NCI-H2196 treated with DMSO at 0.1 percent for 48 hours (cell line): ENCODE results near the gene CPZ.
"Not testable (repeated sequence)": the region's sequence is repeated elsewhere in the genome, so short reads cannot be mapped to it uniquely, and the experiment has no call there.

Experiments used
- DNase-seq: peaks from one replicate; lab custom pipeline; 2025; ENCODE audit not compliant: unreplicated experiment; lab: John Stamatoyannopoulos, UW

CPZ gene

DNA sequence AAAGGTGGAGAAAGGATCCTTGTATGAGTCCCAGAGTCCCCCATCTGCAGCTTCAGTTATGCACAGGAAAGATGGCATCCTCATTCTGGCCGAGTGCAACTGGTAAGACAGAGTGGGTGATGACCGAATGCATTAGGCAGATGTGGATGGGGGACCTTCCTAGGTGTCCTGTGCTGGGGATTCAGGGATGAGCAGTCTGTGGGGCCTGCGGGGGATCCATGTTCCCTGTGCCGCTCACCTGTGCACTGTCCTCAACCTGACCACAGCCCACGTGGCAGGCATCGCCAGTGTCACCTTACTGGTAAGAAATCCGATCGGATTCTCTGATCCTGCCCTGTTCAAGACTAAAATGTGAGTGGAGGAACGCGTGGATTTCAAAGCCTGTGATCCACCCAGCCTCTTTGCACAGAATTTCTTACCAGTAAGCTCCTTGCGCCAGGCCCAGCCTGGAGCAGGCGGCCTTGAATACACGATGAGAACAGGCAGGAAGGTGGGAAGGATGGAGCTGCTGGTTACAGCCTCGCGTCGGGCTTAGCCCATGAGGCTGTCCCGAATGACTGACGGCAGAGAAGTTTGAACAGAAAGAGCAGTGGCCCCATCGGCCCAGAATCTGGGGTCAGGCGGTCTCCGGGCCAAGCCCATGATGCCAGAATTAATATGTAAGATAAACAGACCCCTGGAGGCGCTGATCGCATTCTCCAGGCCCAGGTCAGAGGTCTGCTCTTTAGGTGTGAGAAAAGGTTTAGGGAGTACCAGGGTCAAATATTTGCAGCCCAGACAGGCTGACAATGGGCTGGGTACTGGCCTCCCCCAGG, 56.5 kb downstream of the CPZ start:
- no peak for DNase-seq

DNA sequence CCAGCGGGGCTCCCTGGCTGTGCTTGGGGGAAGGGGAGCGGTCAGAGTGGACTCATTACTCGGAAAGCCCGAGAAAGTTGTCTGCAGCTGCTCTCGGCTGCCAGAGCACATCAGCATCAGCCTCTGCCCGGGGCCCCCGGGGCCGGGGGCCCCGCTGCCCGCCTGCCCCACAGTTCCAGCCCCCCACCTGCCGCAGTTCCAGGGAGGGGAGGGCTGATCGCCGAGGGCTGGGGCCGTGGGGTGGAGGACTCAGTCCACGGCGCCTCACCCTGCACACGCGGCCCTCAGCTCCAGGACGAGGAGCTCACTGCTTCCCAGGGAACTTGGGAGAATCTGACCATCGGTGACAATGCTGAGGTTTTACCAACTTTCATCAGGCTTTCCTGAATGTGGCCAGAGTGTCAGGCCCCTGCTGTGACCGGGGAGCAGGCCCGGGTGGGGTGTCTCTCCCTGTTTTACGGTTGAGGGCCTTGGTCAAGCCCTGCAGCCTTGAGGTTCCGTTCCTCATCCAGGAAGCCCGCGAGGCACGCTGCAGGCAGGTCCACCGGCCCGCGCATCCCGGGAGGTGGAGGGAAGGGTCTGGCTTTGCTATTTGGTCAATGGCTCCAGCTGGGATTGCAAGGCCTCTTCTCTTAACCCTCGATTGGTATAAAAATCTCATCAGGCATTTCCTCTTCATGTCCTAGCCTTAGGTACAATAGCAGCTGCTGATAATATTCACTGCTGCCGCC, 57.2 kb downstream of the CPZ start:
- DNase-seq: no peak

DNA sequence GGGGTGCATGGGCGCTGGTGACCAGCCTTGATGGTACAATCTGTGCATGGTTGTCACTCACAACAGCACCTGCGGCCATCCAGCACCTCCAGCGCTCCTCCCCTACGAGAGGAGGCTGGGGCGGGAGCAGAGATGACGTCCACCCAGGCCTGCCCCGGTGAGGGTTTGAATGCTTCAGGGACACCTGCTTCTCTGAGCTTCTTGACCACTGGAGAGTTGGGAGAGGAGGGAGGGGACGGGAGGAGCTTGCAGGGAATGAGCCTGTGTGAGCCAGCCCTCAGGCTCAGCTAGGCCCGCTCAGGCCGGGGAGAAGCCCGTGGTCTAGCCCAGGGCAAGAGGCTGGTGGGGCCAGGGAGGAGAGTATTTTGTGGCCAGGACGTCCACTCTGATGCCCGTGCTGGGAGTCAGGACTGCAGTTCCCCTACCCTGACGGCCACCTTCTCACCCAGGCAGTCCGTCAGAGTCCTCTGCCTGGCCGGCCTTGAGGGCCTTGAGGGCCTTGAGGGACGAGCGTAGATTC, 59.2 kb downstream of the CPZ start:
- DNase-seq: no peak

DNA sequence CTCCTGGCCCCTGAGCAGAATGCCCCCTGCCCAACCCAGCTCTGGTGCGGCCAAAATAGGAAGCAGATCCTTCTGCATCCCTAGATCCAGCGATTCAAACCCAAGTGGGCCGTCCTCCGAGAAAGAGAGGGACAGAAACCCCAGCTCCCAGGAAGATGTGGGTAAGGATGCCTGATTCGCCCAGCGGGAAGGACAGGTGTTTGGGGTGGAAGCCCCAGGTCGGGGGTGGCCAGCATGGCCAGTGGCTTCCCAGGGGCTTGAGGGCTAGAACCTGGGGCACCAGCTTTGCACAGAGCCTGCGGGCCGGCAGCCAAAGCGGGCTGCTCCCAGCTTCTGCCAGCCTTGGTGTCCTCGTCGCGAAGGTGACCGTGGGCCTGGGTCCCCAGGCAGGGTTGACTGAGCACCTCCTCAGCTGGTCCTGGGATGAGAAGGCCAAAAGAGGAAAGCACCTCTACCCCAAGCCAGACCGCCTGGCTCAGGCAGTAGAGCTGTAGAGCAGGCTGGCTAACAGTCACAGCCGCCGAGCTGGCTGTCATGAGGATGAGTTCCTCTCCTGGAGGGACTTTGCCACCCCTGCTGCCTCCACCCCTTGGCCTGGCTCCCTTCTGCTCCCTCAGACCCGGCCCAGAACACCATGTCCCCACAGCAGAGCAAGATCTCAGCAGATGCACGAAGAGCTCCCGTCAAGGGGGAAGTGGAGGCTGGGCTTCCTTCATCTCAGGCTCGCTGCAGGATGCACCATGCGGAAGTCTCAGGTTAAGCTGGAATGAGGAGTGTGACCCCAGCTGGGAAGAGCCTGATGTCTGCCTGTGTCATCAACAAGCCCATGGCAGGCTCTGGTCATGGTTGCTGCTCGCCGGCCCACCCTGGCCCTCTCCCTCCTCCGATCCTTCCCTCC, 59.9 kb downstream of the CPZ start:
- DNase-seq: no peak

DNA sequence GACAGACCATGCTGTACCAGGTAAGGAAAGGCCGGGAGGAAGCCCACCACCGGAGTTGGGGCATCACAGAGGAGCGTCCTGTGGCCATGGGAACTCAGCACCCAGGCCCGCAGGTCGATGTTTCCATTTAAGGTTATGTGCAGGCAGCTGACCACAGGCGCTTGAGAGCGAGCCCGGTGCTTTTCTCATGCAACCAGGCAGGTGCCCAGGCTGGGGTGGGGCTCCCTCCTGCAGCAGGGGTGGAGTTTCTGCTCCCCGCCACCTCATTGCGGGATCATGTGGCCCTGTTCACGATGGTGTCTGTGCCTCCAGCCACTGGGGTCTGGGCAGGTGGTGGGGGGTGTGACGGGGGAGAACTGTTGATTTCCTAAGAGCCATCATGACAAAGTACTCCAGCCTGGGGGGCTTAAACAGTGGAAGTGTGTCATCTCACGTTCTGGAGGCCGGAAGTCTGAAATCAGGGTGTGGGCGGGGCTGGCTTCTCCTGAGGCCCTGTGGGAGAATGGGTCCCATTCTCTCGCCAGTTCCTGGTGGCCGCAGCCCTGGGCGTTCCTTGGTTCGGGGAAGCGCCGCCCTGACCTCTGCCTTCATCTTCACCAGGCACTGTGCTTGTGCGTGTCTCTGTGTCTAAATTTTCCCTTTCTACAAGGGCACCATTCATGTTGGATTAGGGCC, 60.9 kb downstream of the CPZ start:
- DNase-seq: no peak

DNA sequence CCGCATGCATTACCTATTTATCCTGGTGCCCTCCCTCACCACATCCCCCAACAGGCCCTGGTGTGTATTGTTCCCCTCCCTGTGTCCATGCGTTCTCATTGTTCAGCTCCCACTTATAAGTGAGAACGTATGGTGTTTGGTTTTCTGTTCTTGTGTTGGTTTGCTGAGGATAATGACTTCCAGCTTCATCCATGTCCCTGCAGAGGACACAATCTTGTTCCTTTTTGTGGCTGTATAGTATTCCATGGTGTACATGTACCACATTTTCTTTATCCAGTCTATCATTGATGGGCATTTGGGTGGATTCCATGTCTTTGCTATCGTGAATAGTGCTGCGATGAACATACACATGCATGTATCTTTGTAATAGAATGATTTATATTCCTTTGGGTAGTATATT, 61.6 kb downstream of the CPZ start:
- DNase-seq: not testable (repeated sequence)

DNA sequence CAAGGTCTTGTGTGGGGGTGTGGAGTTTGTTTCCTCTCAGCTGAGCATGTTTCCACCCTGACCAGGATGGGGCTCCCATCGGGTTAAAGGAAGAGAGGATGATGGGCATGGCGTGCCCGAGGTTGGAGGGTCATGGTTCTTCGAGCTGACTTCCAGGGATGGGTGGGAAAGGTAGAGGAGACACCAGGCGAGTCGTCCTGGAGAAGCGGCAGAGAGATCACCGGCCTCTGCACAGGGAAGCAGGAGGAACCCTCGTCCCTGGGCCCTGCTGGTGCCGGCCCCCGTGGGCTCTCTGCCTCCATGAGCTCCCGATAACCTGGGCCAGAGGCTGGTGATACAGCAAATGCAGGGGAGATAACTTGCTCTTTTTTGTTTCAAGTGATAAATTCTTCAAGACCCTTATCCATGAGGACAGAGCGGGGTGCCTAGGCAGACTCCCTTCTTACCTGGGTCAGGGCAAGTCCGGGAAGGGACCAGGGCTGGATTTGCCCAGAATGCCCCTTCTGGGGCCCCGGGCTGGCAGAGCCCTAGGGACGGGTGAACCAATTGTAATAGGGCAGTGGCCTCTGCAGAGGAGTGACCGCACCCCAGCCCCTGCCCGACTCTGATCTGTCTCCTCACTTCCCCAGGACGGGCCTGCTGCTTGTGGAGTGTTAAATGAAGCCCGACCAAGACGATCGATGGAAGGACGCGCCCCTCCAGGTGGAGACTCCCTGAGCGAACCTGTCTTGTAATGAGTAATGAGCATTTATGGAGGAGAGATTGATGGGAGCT, 63.0 kb downstream of the CPZ start:
- DNase-seq: no peak

DNA sequence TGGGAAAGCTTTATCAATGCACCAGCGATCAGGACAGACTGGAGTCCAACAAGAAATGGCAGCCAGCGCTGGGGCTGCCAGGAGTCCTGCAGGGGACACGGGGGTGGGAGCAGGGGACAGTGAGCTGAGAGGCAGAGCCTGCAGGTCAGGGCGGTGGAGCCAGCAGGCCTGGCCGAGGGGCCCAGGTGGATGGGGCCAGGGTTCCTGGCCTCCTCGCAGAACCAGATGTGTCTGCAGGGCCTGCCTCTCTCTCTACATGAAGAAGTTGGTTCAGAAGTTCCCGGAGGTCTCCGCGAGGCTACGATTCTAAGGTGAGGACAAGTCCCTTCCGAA, 63.6 kb downstream of the CPZ start:
- DNase-seq: no peak

DNA sequence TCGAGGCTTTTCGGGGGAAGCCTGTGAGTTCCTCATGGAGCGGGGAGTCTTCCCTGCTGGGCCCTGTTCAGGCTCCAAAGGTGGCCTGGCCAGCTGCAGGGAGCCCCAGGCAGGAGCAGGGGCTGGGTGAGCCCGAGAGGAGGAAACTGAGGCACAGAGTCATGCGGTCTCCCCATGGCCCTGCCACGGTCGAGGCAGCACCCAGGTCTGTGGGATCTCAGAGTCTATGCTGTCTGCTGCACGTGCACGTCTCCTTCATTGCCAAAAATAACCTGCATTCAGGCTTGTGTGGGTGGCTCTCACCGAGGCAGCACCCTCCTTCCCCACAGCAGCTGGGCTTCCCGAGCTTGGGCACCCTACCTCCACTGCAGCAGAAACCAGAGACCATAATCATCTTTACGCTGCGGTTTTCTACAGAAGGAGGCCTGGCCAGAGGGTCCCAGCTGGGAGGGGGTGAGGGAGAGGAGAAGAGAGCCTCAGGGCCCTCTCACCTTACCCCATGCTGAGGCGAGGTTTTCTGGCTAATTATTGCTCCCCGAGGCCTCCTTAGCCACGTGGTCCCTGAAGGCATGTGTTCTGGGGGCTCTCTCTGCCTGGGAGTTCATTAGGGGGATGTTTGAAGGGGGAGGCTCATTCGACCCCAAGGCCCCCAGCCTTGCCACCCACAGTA, 64.3 kb downstream of the CPZ start:
- DNase-seq: no peak

DNA sequence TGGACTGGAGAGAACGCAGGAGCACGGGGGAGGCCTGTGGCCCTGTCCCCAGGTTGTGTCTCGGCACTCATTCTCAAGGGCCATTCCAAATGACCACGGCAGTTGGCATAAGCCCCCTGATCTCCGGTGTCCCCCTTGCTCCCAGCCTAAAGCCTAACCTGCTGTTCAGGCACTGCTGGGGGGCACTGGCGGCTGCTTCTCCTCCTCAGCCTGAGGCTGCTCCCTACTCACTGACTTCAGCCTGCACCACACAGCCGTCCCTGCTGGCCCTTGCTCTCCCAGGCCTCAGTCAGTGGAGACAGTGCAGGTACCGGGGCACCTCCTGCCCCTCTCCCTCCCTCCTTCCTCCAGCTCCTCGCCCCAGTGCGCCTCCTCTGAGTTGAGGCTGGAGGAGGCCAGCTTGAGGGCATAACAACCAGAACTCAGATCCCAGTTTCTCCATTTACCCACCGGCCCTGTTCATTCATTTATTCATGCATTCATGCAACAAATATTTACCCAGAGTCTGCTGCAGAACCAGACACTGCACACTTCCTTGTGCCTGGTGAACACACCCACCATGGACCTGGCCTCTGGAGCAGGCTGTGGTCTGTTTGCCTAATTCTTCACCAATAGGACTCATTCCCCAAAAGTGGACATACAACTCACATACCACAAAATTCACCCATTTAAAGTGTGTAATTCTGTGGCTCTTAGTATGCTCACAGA, 65.0 kb downstream of the CPZ start:
- DNase-seq: no peak

DNA sequence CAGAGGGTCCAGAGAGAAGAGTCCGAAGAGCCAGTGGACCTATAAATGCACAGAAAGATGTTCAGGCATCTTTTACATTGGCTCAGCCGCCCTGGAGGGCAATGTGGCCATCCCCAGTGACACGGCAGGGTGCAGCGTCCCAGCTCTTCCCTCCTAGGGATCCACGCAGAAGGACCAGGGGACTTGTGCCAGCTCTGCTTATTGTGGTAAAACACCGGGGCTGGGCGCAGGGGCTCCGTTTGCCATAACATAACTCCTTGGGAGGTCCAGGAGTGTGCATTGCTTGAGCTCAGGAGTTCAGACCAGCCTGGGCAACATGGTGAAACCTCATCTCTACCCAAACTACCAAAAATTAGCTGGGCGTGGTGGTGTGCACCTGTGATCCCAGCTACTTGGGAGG, 70.2 kb downstream of the CPZ start:
- no peak for DNase-seq

DNA sequence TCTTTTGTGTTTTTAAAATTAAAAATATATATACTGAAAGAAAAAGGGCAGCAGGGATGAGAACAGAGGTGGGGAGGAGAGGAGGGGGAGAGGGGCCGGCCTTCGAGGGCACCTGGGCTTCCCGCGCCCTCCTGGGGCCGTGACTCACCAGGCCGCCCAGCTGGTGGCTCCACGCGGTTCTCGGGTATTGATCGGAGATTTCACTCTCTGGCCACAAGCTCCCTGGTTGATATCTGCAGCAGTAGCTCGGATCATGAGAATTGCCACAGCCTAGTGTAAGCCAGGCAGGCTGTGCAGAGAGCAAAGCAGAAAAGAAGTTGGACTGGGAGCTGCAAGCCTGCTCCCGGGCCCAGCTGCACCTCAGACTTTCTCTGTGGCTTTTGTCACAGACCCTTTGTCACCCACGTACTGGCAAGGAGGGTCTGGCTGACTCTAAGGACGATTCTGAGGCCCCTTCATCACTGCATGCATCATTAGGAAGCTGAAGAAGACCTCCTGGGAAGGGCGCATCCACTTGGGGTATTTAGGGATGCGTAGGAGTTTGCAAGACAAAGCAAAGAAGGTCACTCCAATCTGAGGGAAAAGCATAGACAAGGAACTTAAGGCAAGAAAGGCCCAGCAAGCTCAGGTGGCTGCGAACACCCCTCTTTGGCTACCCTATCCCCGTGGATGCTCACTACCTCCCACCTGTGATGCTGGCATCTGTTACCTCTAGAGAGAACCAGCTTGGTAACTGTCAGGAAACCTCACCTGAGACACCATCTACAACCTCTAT, 71.7 kb downstream of the CPZ start:
- no peak for DNase-seq

DNA sequence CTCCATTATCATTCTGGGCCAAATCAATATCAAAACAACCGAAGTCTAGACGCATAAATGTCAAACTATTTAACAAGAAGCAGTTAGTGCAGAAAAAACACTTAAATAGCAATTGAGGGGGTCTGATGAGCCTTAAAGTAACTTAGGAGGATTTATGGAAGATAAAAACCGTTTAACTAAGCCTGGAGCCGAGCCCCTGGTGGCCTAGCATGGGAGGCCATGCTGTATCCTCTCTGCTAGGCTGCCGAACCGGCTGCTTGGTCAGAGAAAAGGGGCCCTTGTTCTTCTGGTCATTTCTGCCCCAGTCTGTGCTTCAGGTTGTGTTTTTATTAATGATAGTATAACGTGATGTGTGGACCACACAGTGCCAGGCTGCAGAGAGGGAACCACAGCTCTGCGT, 72.4 kb downstream of the CPZ start:
- no peak for DNase-seq

DNA sequence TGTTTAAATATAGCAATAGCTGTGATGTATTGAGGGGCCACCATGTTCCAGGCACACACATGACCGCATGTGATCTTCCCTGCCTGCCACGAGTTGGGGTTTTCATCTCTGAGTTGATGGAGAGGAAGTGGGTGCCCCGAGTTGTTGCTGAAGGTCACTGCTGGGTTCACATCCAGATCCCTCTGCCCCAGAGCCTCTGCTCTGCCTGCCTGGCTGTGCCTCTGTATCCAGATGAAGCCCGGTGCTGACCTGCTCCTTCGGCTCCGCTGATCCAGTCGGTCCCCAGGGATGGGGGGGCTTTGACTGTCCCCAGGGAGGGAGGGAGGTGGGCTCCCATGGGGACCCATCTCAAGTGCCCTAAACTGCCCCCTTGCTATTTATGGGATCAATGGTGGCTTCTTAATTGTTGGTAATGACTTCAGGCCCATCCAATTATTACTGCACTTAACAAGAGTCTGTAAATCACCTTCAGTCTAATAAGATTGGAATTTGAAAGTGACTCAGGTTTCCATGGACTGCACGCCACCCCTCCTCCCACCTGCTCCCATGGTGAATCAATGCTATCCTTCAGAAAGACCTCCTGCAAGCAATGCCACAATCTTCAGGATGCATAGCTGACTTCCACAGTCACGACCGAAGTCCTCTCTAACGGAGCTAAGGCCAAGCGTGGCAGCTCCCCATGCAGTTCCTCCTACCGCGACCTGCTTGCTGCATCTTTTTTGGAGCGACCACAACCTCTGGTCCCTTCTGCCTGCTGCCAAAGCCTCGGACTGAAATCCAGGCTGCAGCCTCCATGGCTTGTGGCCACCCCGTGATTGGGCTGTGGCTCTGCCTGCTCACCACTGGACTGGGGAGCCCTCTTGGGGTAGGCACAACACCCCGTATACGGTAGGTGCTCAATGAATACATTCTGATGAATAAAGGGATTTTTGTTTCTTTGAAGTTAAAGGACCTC, 73.1 kb downstream of the CPZ start:
- no peak for DNase-seq

DNA sequence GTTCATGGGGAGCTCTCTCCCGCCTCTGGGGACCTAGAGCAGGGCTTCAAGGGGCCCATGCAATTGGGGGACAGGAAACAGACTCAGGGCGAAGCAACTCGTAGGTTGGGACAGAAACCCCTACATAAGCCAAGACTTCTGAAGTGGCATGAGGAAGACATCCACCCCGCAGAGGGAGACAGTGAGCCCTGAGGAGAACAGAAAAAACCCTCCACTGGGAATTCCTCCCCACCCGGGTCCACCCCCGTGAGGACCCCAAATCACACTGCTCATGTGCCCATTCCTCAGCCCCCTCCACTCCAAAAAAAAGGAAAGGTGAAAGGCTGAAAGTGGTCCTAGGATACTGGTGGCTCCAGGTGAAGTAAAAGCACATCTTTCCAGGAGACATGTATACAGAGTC, 74.0 kb downstream of the CPZ start:
- no peak for DNase-seq
